ENCODE data around the gene MYCN.
A peak's percentile ranks its signal among the peaks of the same experiment; 100 is the strongest.

Gene MYCN

GRCh38 chr2:15974565-15975260 lies 34.4 kb downstream of the MYCN start:
- DNase-seq: no peak

- no peak for DNase-seq
These were observed 34.9 kb downstream of the MYCN start for GRCh38 chr2:15975261-15975600.

GRCh38 chr2:15975676-15976075 lies 35.3 kb downstream of the MYCN start:
- no peak for DNase-seq

GRCh38 chr2:15976354-15976753 lies 36.0 kb downstream of the MYCN start:
- no peak for DNase-seq

- no peak for DNase-seq
These were observed 38.9 kb downstream of the MYCN start for GRCh38 chr2:15979051-15979758.

- DNase-seq: no peak
These were observed 39.6 kb downstream of the MYCN start for GRCh38 chr2:15979759-15980604.

- no peak for DNase-seq
These were observed 40.3 kb downstream of the MYCN start for GRCh38 chr2:15980605-15981098.

- no peak for DNase-seq
These were observed 41.3 kb downstream of the MYCN start for GRCh38 chr2:15981646-15982045.

- DNase-seq: no peak
These were observed 42.1 kb downstream of the MYCN start for GRCh38 chr2:15982285-15983044.

GRCh38 chr2:15983496-15983895 lies 43.1 kb downstream of the MYCN start:
- peak in 3 of 56 donors; percentile 8 to 10 (median 9) for DNase-seq

GRCh38 chr2:15984368-15985255 lies 44.3 kb downstream of the MYCN start:
- DNase-seq: peak; percentile 40 to 96 (median 86)

- no peak for DNase-seq
These were observed 45.2 kb downstream of the MYCN start for GRCh38 chr2:15985531-15985930.

GRCh38 chr2:15986068-15986560 lies 45.8 kb downstream of the MYCN start:
- DNase-seq: no peak

- DNase-seq: no peak
These were observed 46.3 kb downstream of the MYCN start for GRCh38 chr2:15986644-15987043.

GRCh38 chr2:15988733-15989132 lies 48.4 kb downstream of the MYCN start:
- DNase-seq: no peak

GRCh38 chr2:15989559-15989958 lies 49.2 kb downstream of the MYCN start:
- DNase-seq: no peak

GRCh38 chr2:15990151-15991101 lies 50.1 kb downstream of the MYCN start:
- DNase-seq: no peak

- DNase-seq: no peak
These were observed 50.9 kb downstream of the MYCN start for GRCh38 chr2:15991231-15991630.
